T-cell (primary cell): ENCODE results near the gene RNASEH2B. TPM values are rescaled to one million over a fixed set of nuclear protein-coding genes. Genes with fewer than 3 reads are reported as not detected.

Experiments used
- ATAC-seq, 4 experiments: fragments of 200-7000 bp in 3 of 4; fragments of 150-1000 bp in 1 of 4; cut with Tn5 transposase; replicated peaks in 1 of 4; 1 replicate in 3 of 4; 2 replicates in 1 of 4; pipeline ENCODE4 v1.10.0; 2021; ENCODE audit warnings: moderate library complexity in 3 of 4, mild to moderate bottlenecking in 2 of 4, moderate number of reproducible peaks in 1 of 4
- CTCF ChIA-PET, 2 donors: fragments of 300-600 bp; sonication (Branson Sonifier 250); formaldehyde crosslinking; loops; one replicate each; lab custom pipeline; 2022; ENCODE audit warnings: antibody characterized with exemption in 2 of 2; lab: Charles Lee
- POLR2A ChIA-PET, 2 donors: fragments of 300-600 bp; sonication (Branson Sonifier 250); formaldehyde crosslinking; loops; one replicate each; lab custom pipeline; 2022; ENCODE audit warnings: antibody characterized with exemption in 2 of 2; lab: Charles Lee
- DNase-seq, 35 experiments: peaks; one replicate each; pipeline versions ENCODE4 v3.0.0 to v3.0.0-alpha.2; 2013 to 2023
- H3K27ac ChIP-seq: one replicate; pipeline ENCODE4 v1.5.1; 2013; ENCODE audit warnings: low read length
- H3K27me3 ChIP-seq, 2 experiments: replicated peaks in 1 of 2; 1 replicate in 1 of 2; 2 replicates in 1 of 2; pipeline versions ENCODE4 v1.6.1 to v1.7.0; 2013; ENCODE audit warnings: low read length in 1 of 2, mixed read lengths in 1 of 2; ENCODE audit not compliant: control insufficient read depth in 2 of 2, insufficient read depth in 2 of 2; ENCODE audit errors: extremely low read depth in 1 of 2
- H3K36me3 ChIP-seq, 2 donors: 1 replicate in 1 of 2; 2 replicates in 1 of 2; pipeline versions ENCODE4 v1.6.1 to v1.7.0; 2013; ENCODE audit warnings: low read length in 1 of 2; ENCODE audit not compliant: control insufficient read depth in 2 of 2, insufficient read depth in 1 of 2; ENCODE audit errors: extremely low read depth in 1 of 2
- H3K4me1 ChIP-seq, 2 experiments: 1 replicate in 1 of 2; 2 replicates in 1 of 2; pipeline versions ENCODE4 v1.6.1 to v1.7.0; 2013; ENCODE audit warnings: low read length in 2 of 2, mixed read lengths in 1 of 2; ENCODE audit not compliant: insufficient read depth in 2 of 2, control insufficient read depth in 1 of 2; ENCODE audit errors: extremely low read depth in 1 of 2
- H3K4me3 ChIP-seq, 2 donors: 1 replicate in 1 of 2; 2 replicates in 1 of 2; pipeline versions ENCODE4 v1.5.1 to v1.7.0; 2013; ENCODE audit warnings: mild to moderate bottlenecking in 2 of 2, low read length in 1 of 2, moderate library complexity in 1 of 2; ENCODE audit not compliant: control insufficient read depth in 1 of 2; ENCODE audit errors: extremely low read depth in 1 of 2
- H3K9me3 ChIP-seq: 2 replicates; pipeline ENCODE4 v1.7.0; 2013
- H3K27ac Mint-ChIP-seq, 2 donors: one replicate each; pipeline ENCODE4 v1.8.0; 2020 to 2021; ENCODE audit warnings: mild to moderate bottlenecking in 2 of 2, mixed read lengths in 2 of 2
- H3K27me3 Mint-ChIP-seq, 2 donors: one replicate each; pipeline ENCODE4 v1.8.0; 2021 to 2022; ENCODE audit warnings: mixed read lengths in 2 of 2
- H3K36me3 Mint-ChIP-seq: one replicate; pipeline ENCODE4 v1.8.0; 2021; ENCODE audit warnings: mixed read lengths
- H3K4me1 Mint-ChIP-seq, 3 donors: one replicate each; pipeline ENCODE4 v1.8.0; 2020 to 2022; ENCODE audit warnings: mixed read lengths in 3 of 3, mild to moderate bottlenecking in 1 of 3
- H3K4me3 Mint-ChIP-seq, 3 donors: one replicate each; pipeline ENCODE4 v1.8.0; 2020 to 2022; ENCODE audit warnings: mild to moderate bottlenecking in 3 of 3, mixed read lengths in 3 of 3, moderate library complexity in 3 of 3
- H3K9me3 Mint-ChIP-seq, 3 donors: one replicate each; pipeline ENCODE4 v1.8.0; 2020 to 2022; ENCODE audit warnings: mixed read lengths in 3 of 3
- WGBS: methylation state at CpG from one replicate; pipeline ENCODE4 v1.1.5; 2013; ENCODE audit warnings: missing lambda C conversion rate; ENCODE audit not compliant: insufficient coverage; 5-methylcytosine and 5-hydroxymethylcytosine counted together
- total RNA-seq, 35 experiments: library from RNA in 6 of 35; stranded (reverse) in 6 of 35; fragments of 120-200 nt in 1 of 35; gene quantifications; one replicate each; pipeline versions ENCODE4 v1.2.1 to v1.2.4 and lab custom pipeline; 2013 to 2026

The RNASEH2B gene
- total RNA-seq, 5 donors from 2014 or later (not counting 1 experiment from before 2014, with no cell fraction given), result 60.5 to 90.2 (median 68.6) TPM

DNA sequence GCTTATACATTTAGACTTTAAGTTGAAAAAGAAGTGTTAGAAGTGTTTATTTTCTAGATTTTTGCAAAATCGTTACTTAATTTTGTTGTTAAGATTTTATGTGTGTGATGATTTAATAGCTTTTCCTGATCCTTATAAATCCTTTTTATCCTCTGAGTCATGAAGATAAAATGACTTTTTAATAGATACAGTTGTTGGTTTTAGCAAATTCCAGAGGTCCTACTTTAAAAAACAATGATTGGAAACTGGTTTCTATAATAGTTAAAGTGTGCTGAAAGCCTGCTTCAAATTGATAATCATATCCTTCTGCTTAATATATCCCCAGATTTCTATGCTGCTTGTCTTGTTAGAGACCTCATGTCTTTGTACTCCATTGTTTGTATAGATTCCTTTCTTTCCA, 39.0 kb downstream of the RNASEH2B start:
- Histone ChIP-seq H3K36me3 (peaks cover 3 to 59% of the 10 kb centered on the region in 2 donors), H3K27me3 (no peaks in the 10 kb centered on the region), H3K4me1 (no peaks in the 10 kb centered on the region), H3K9me3 (no peaks in the 10 kb centered on the region), H3K4me3 (no peak overlapping the region), H3K27ac (no peak overlapping the region)
- POLR2A ChIA-PET, result interaction anchor here in 1 of 2 donors (0.6 to 0.7 kb wide), 2 partner anchors 15 to 51 kb away, joined by 3 read pairs; no protein-coding TSS in a partner anchor
- no peaks in the 10 kb centered on the region for H3K27me3 Mint-ChIP-seq
- DNase-seq, result no peak
- H3K4me3 Mint-ChIP-seq, result no peak overlapping the region
- no CpG with 5 or more reads among the region's 1 CpG for WGBS
- ATAC-seq, result no peak
- H3K4me1 Mint-ChIP-seq, result peaks cover 0 to 3% (median 0%) of the 10 kb centered on the region in 3 donors
- H3K27ac Mint-ChIP-seq, result peak overlapping the region in 1 of 2 donors; percentile 11
- H3K9me3 Mint-ChIP-seq, result no peaks in the 10 kb centered on the region
- peaks cover 77% of the 10 kb centered on the region for H3K36me3 Mint-ChIP-seq
- CTCF ChIA-PET, result no interaction called here

DNA sequence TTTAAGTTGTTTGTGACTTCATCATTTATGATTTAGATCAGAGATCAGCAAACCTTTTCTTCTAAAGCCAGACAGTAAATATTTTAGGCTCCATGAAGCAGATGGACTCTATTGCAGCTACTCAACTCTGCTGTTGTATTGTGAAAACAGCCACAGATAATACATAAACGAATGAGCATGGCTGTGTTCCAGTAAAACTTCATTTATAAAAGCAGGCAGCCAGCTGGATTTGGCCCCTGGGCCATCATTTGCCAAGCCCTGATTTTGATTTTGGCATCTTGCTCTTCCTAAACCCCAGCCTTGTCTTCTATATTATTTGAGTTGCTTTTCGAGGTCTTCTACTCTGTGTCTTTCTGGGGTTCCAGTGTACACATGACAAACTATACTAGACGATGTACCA, 41.3 kb downstream of the RNASEH2B start:
- Mint-ChIP-seq H3K4me3 (no peak overlapping the region), H3K36me3 (peaks cover 70% of the 10 kb centered on the region), H3K9me3 (no peaks in the 10 kb centered on the region), H3K27ac (peak overlapping the region in 1 of 2 donors; percentile 34), H3K27me3 (no peaks in the 10 kb centered on the region), H3K4me1 (peaks cover 0 to 4% (median 3%) of the 10 kb centered on the region in 3 donors)
- Histone ChIP-seq H3K27ac (no peak overlapping the region), H3K36me3 (peaks cover 3 to 50% of the 10 kb centered on the region in 2 donors), H3K4me3 (no peak overlapping the region), H3K27me3 (no peaks in the 10 kb centered on the region), H3K9me3 (no peaks in the 10 kb centered on the region), H3K4me1 (no peaks in the 10 kb centered on the region)
- POLR2A ChIA-PET, result interaction anchor here in 1 of 2 donors (0.7 kb wide), 1 partner anchor 24 kb away, joined by 3 read pairs; no protein-coding TSS in a partner anchor
- ATAC-seq (no peak), DNase-seq (no peak)
- WGBS, result 87% methylated on average over 2 of the region's 3 CpGs
- CTCF ChIA-PET, result no interaction called here

- Mint-ChIP-seq H3K27ac (no peak overlapping the region), H3K9me3 (no peaks in the 10 kb centered on the region), H3K36me3 (peaks cover 73% of the 10 kb centered on the region), H3K4me1 (peaks cover 0 to 6% (median 3%) of the 10 kb centered on the region in 3 donors), H3K27me3 (no peaks in the 10 kb centered on the region), H3K4me3 (no peak overlapping the region)
- Histone ChIP-seq H3K9me3 (no peaks in the 10 kb centered on the region), H3K4me1 (no peaks in the 10 kb centered on the region), H3K4me3 (no peak overlapping the region), H3K27ac (no peak overlapping the region), H3K27me3 (no peaks in the 10 kb centered on the region), H3K36me3 (peaks cover 3 to 55% of the 10 kb centered on the region in 2 donors)
- ATAC-seq, result no peak
- DNase-seq, result no peak
- WGBS, result 100% methylated on average over 1 of the region's 3 CpGs
- ChIA-PET CTCF (no interaction called here), POLR2A (interaction anchor here in 1 of 2 donors (0.7 kb wide), 1 partner anchor 1408 kb away, joined by 3 read pairs; no protein-coding TSS in a partner anchor)
Observed at GRCh38 chr13:50951366-50951765, 41.8 kb downstream of the RNASEH2B start.

- CTCF ChIA-PET, result no interaction called here
- peaks cover 3 to 31% of the 10 kb centered on the region in 2 donors for H3K36me3 ChIP-seq
- H3K4me1 Mint-ChIP-seq, result peaks cover 10 to 17% (median 15%) of the 10 kb centered on the region in 3 donors
- H3K4me3 Mint-ChIP-seq, result no peak overlapping the region
- DNase-seq (no peak), ATAC-seq (no peak)
- POLR2A ChIA-PET, result no interaction called here
- no peaks in the 10 kb centered on the region for H3K4me1 ChIP-seq
- WGBS, result 100% methylated on average over 4 of the region's 4 CpGs
- H3K36me3 Mint-ChIP-seq, result peaks cover 68% of the 10 kb centered on the region
- H3K27ac Mint-ChIP-seq, result no peak overlapping the region
- H3K9me3 Mint-ChIP-seq, result no peaks in the 10 kb centered on the region
- H3K27ac ChIP-seq, result no peak overlapping the region
- H3K27me3 Mint-ChIP-seq, result no peaks in the 10 kb centered on the region
- H3K27me3 ChIP-seq, result no peaks in the 10 kb centered on the region
- no peaks in the 10 kb centered on the region for H3K9me3 ChIP-seq
- no peak overlapping the region for H3K4me3 ChIP-seq
Observed at GRCh38 chr13:50955241-50955640, 45.6 kb downstream of the RNASEH2B start.

DNA sequence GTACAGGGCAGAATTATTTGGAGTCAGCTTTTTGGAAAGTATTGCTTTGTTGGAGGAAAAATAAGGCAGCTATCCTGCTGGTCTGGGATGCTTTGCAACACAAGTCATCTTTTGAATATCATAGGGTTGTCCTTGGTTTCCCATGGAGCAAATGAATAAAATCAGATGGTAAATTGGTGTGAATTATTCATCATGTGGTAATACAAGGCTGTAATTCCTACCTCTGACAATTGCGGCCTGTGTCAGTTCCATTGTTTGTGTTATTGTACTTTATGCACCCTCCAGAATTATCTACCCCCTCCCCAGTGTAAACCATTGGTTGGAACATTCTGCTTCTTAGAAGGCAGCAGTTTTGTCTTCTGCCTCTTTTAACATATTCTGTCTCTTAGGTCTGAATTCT, 46.2 kb downstream of the RNASEH2B start:
- H3K4me1 Mint-ChIP-seq, result peaks cover 10 to 17% (median 15%) of the 10 kb centered on the region in 3 donors
- ATAC-seq (no peak), DNase-seq (no peak)
- ChIA-PET CTCF (no interaction called here), POLR2A (no interaction called here)
- peaks cover 68% of the 10 kb centered on the region for H3K36me3 Mint-ChIP-seq
- WGBS, result no CpG with 5 or more reads among the region's 1 CpG
- no peak overlapping the region for H3K27ac Mint-ChIP-seq
- H3K27me3 Mint-ChIP-seq, result no peaks in the 10 kb centered on the region
- H3K4me3 Mint-ChIP-seq, result no peak overlapping the region
- Histone ChIP-seq H3K4me3 (no peak overlapping the region), H3K27ac (no peak overlapping the region), H3K36me3 (peaks cover 3 to 31% of the 10 kb centered on the region in 2 donors), H3K27me3 (no peaks in the 10 kb centered on the region), H3K9me3 (no peaks in the 10 kb centered on the region), H3K4me1 (no peaks in the 10 kb centered on the region)
- H3K9me3 Mint-ChIP-seq, result no peaks in the 10 kb centered on the region

GRCh38 chr13:50957620-50958019, 48.0 kb downstream of the RNASEH2B start:
- H3K4me3 Mint-ChIP-seq, result no peak overlapping the region
- WGBS, result no CpG with 5 or more reads among the region's 2 CpGs
- peaks cover 3 to 29% of the 10 kb centered on the region in 2 donors for H3K36me3 ChIP-seq
- peaks cover 10 to 17% (median 15%) of the 10 kb centered on the region in 3 donors for H3K4me1 Mint-ChIP-seq
- H3K9me3 ChIP-seq, result no peaks in the 10 kb centered on the region
- peaks cover 71% of the 10 kb centered on the region for H3K36me3 Mint-ChIP-seq
- H3K4me1 ChIP-seq, result no peaks in the 10 kb centered on the region
- no peaks in the 10 kb centered on the region for H3K27me3 ChIP-seq
- H3K9me3 Mint-ChIP-seq, result no peaks in the 10 kb centered on the region
- DNase-seq (no peak), ATAC-seq (no peak)
- H3K4me3 ChIP-seq, result no peak overlapping the region
- CTCF ChIA-PET, result no interaction called here
- H3K27ac ChIP-seq, result no peak overlapping the region
- POLR2A ChIA-PET, result interaction anchor here in 1 of 2 donors (0.6 kb wide), 1 partner anchor 914 kb away, joined by 4 read pairs; no protein-coding TSS in a partner anchor
- H3K27ac Mint-ChIP-seq, result peak overlapping the region; percentile 29 to 76
- H3K27me3 Mint-ChIP-seq, result no peaks in the 10 kb centered on the region
